HG02973 (cell line): ENCODE measurements around the gene NUBP2.
A peak's percentile ranks its signal among the peaks of the same experiment; 100 is the strongest.

Source experiments
- ATAC-seq: cut with Tn5 transposase; IDR thresholded peaks from one replicate; pipeline ENCODE4 v1.9.1; 2021; ENCODE audit warnings: moderate library complexity; ENCODE audit not compliant: unreplicated experiment

Gene NUBP2

GRCh38 chr16:1782408-1783264 is at the start of gene NUBP2, which contains the start of gene SPSB3:
NUBP2 (plus strand) TSS chr16:1782960; CDS start chr16:1783021, 61 bp downstream.
SPSB3 (minus strand) TSS chr16:1782571; CDS start chr16:1781483, 1,088 bp downstream.
- ATAC-seq: peak; percentile 70

GRCh38 chr16:1734123-1734522 is 48.6 kb upstream of the NUBP2 start:
- no peak for ATAC-seq

- no peak for ATAC-seq
Measured at GRCh38 chr16:1734816-1735215, 47.9 kb upstream of the NUBP2 start.

- no peak for ATAC-seq
Measured at GRCh38 chr16:1740234-1740633, 42.5 kb upstream of the NUBP2 start.

GRCh38 chr16:1740781-1741490 is 41.8 kb upstream of the NUBP2 start:
- no peak for ATAC-seq

- no peak for ATAC-seq
Measured at GRCh38 chr16:1741553-1742165, 41.1 kb upstream of the NUBP2 start.

- no peak for ATAC-seq
Measured at GRCh38 chr16:1743376-1744337, 39.1 kb upstream of the NUBP2 start.

- no peak for ATAC-seq
Measured at GRCh38 chr16:1744338-1744840, 38.4 kb upstream of the NUBP2 start.

- no peak for ATAC-seq
Measured at GRCh38 chr16:1745181-1745899, 37.4 kb upstream of the NUBP2 start.

- no peak for ATAC-seq
Measured at GRCh38 chr16:1745900-1746692, 36.7 kb upstream of the NUBP2 start.

GRCh38 chr16:1746693-1747195 is 36.0 kb upstream of the NUBP2 start:
- ATAC-seq: no peak

GRCh38 chr16:1747934-1748333 is 34.8 kb upstream of the NUBP2 start:
- ATAC-seq: no peak

- no peak for ATAC-seq
Measured at GRCh38 chr16:1749152-1750117, 33.3 kb upstream of the NUBP2 start.

- no peak for ATAC-seq
Measured at GRCh38 chr16:1751946-1752345, 30.8 kb upstream of the NUBP2 start.

GRCh38 chr16:1752853-1753252 is 29.9 kb upstream of the NUBP2 start:
- ATAC-seq: no peak

- no peak for ATAC-seq
Measured at GRCh38 chr16:1754204-1754603, 28.6 kb upstream of the NUBP2 start.

GRCh38 chr16:1757714-1758461 is 24.9 kb upstream of the NUBP2 start:
- no peak for ATAC-seq
